Urinary bladder (tissue), 4 donors: ENCODE results near the gene ITGA4. TPM values are rescaled to one million over a fixed set of nuclear protein-coding genes. Genes with fewer than 3 reads are reported as not detected.

Source experiments
- DNase-seq: peaks from one replicate; pipeline ENCODE4 v3.0.0-alpha.2; 2015; ENCODE audit errors: extremely low spot score
- H3K27ac ChIP-seq: one replicate; pipeline ENCODE4 v1.5.1; 2013; ENCODE audit warnings: low read depth, mild to moderate bottlenecking, moderate library complexity
- H3K36me3 ChIP-seq: one replicate; pipeline ENCODE4 v1.6.1; 2013; ENCODE audit warnings: mild to moderate bottlenecking, moderate library complexity; ENCODE audit not compliant: insufficient read depth
- H3K4me1 ChIP-seq: one replicate; pipeline ENCODE4 v1.6.1; 2013; ENCODE audit warnings: mild to moderate bottlenecking, moderate library complexity; ENCODE audit not compliant: insufficient read depth
- H3K4me3 ChIP-seq: one replicate; pipeline ENCODE4 v1.5.1; 2013; ENCODE audit warnings: low read depth, low read length
- WGBS: extraction: QIAGEN DNeasy Blood & Tissue Kit; methylation state at CpG from one replicate; pipeline ENCODE4 v1.1.7; 2013; 5-methylcytosine and 5-hydroxymethylcytosine counted together
- polyA plus RNA-seq: library from polyadenylated mRNA; stranded (reverse); fragments of 200-250 nt; gene quantifications from one replicate; pipeline ENCODE4 v1.2.3, GENCODE V29; 2013
- total RNA-seq: library from RNA; depleted of rRNA; stranded (reverse); fragments of >200 nt; gene quantifications from one replicate; pipeline ENCODE4 v1.2.3, GENCODE V29; 2014
- donor health status: healthy with polysubstance abuse.
- donor health status: healthy.

Gene ITGA4
- total and polyA plus RNA-seq, 2 donors, result 5.2 to 49.2 TPM

GRCh38 chr2:181465676-181466375, 8.6 kb downstream of the ITGA4 start:
- DNase-seq, result no peak
- 61% methylated on average over 3 of the region's 3 CpGs for WGBS
- Histone ChIP-seq H3K27ac (no peak overlapping the region), H3K4me3 (no peak overlapping the region), H3K36me3 (no peaks in the 10 kb centered on the region), H3K4me1 (no peaks in the 10 kb centered on the region)

- no peaks in the 10 kb centered on the region for H3K4me1 ChIP-seq
- no peak for DNase-seq
- no peak overlapping the region for H3K4me3 ChIP-seq
- no peaks in the 10 kb centered on the region for H3K36me3 ChIP-seq
- WGBS, result 64% methylated on average over 4 of the region's 4 CpGs
- H3K27ac ChIP-seq, result no peak overlapping the region
Observed at GRCh38 chr2:181466661-181467576, 9.7 kb downstream of the ITGA4 start.

DNA sequence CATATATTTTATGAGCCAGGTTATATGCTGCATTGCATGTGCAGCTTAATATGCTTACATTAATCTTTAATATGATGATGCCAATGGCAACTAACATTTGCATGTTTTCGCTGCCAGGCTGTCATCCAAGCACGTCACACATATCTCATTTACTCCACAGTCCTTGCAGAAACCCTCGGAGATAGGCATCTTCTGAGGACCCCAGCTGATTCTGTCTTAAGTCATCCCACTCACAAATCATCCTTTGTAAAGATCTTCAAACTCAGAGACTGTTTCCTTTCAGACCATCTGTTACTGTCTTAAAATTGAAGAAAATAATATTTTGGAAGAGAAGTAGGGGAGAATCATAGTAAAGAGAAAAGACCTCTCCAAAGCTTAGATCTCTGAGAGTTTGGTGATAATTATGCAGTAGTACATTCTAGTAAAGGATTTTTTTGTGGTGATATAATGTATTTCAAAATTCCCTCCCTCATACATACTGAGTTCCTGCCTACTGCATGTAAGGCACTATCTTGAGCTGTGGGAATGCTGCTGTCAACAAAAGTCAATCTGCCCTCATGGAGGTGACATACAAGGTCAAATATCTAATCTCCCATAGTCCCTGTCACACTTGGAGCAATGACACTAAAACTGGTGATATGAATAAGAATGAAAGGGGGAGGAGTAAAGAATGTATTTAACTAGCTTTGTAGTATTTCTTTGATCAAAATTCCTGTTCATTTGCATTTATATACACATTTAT, 11.0 kb downstream of the ITGA4 start:
- Histone ChIP-seq H3K27ac (no peak overlapping the region), H3K36me3 (no peaks in the 10 kb centered on the region), H3K4me3 (no peak overlapping the region), H3K4me1 (no peaks in the 10 kb centered on the region)
- no peak for DNase-seq
- WGBS, result 83% methylated on average over 3 of the region's 3 CpGs

GRCh38 chr2:181468811-181469210, 11.6 kb downstream of the ITGA4 start:
- Histone ChIP-seq H3K27ac (no peak overlapping the region), H3K4me1 (no peaks in the 10 kb centered on the region), H3K36me3 (no peaks in the 10 kb centered on the region), H3K4me3 (no peak overlapping the region)
- WGBS, result 81% methylated on average over 1 of the region's 1 CpG
- DNase-seq, result no peak

DNA sequence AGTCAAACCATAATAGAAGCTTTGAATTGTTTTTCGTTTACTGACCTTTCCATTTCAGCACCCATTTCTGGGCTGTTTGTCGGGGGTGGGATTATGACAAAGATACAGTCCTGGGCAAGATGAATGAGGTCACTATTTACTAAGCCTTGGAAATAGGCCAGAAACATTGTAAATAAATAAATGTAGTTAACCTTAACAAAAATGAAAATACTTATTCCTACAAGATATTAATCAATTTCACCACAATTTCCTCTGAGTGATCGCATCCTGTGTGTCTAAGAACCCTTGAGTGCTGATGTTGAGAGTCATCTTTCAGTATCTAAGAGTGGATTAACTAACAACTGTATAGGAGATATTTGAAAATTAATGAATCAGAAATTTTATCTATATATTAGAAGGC, 14.0 kb downstream of the ITGA4 start:
- DNase-seq, result no peak
- Histone ChIP-seq H3K4me1 (no peaks in the 10 kb centered on the region), H3K4me3 (no peak overlapping the region), H3K36me3 (no peaks in the 10 kb centered on the region), H3K27ac (no peak overlapping the region)
- 80% methylated on average over 3 of the region's 3 CpGs for WGBS

DNA sequence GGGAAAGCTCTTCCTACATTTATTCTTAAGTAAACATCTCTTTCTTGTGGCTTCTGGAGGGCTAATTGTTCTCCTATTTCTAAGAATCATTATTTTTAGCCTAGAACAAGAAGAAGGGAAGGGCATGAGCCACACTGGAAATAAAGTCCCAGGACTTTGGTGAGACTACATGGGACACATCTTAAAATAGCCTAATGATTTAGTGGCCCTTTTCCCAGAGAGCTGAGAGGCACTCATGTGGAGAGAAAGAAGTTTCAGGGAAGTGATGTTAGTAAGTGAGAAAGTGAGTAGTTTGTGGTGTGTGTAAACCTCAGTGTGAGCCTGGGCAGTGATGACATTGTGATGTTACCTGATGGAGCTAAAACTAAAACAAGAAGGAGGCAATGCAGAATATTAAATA, 14.6 kb downstream of the ITGA4 start:
- no peak for DNase-seq
- Histone ChIP-seq H3K4me1 (no peaks in the 10 kb centered on the region), H3K27ac (no peak overlapping the region), H3K36me3 (no peaks in the 10 kb centered on the region), H3K4me3 (no peak overlapping the region)

DNA sequence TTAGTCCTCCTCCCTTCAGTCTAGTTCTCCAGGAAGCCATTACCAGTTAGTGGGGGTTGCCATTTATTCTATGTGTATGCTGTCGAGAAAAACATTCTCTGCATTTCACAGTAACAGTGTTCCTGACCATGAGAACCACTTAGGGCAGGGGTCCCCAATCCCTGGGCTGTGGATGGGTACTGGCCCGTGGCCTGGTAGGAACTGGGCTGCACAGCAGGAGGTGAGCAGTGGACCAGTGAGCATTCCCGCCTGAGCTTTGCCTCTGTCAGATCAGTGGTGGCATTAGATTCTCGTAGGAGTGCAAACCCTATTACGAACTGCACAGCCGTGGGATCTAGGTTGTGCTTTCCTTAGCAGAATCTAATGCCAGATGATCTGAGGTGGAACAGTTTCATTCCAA, 15.8 kb downstream of the ITGA4 start:
- DNase-seq, result no peak
- 92% methylated on average over 6 of the region's 6 CpGs for WGBS
- Histone ChIP-seq H3K36me3 (no peaks in the 10 kb centered on the region), H3K4me1 (no peaks in the 10 kb centered on the region), H3K4me3 (no peak overlapping the region), H3K27ac (no peak overlapping the region)

GRCh38 chr2:181474222-181474881, 17.2 kb downstream of the ITGA4 start:
- Histone ChIP-seq H3K4me1 (no peaks in the 10 kb centered on the region), H3K27ac (no peak overlapping the region), H3K4me3 (no peak overlapping the region), H3K36me3 (no peaks in the 10 kb centered on the region)
- no peak for DNase-seq
- 50% methylated on average over 3 of the region's 3 CpGs for WGBS

DNA sequence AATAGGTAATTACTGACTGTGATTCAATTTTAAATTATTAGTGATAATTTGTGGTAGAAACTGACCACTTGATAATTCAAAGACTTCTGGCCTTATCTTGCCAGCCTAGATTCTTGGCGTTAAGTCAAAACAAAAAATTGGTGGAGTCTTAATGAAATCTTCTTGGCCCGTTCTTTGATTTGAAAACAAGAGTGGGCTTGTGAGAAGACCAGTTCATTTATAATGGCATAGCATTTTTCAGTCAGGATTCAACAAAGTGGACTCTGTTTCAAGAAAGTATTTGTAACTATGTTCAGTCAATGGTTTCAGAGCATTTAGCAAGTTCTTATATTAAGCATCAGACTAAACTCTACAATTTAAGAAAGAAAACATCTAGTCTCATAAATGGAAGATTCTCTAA, 26.0 kb downstream of the ITGA4 start:
- Histone ChIP-seq H3K27ac (no peak overlapping the region), H3K36me3 (no peaks in the 10 kb centered on the region), H3K4me3 (no peak overlapping the region), H3K4me1 (no peaks in the 10 kb centered on the region)
- no peak for DNase-seq
- 88% methylated on average over 2 of the region's 2 CpGs for WGBS

DNA sequence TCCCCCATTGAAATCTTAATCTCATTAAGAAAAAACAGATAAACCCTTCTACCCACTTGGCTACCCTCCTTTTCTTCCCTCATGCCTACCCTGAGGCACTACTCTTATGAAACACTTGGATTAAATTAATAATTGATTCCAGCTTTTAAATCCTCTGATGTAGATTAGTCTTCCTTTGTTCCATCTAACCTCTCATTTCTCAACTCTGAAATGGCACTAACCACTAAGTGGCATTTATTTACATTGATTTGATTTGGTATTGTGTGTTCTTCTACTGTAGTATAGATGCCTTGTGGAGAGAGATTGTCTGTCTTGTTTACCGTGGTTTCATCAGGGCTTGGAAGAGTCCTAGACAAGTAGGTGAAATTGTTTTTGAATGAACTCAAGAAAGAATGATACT, 26.7 kb downstream of the ITGA4 start:
- H3K4me1 ChIP-seq, result no peaks in the 10 kb centered on the region
- WGBS, result 89% methylated on average over 1 of the region's 1 CpG

GRCh38 chr2:181484851-181485637, 27.9 kb downstream of the ITGA4 start:
- no peaks in the 10 kb centered on the region for H3K4me1 ChIP-seq
- WGBS, result 71% methylated on average over 5 of the region's 5 CpGs
- no peak overlapping the region for H3K27ac ChIP-seq
- no peak for DNase-seq
- H3K36me3 ChIP-seq, result no peaks in the 10 kb centered on the region
- no peak overlapping the region for H3K4me3 ChIP-seq

More for the DNA sequence above, 26.7 kb downstream of the ITGA4 start:
- Histone ChIP-seq H3K36me3 (no peaks in the 10 kb centered on the region), H3K27ac (no peak overlapping the region), H3K4me3 (no peak overlapping the region)
- DNase-seq, result no peak

GRCh38 chr2:181485638-181485946, 28.4 kb downstream of the ITGA4 start:
- H3K27ac ChIP-seq, result no peak overlapping the region
- H3K4me3 ChIP-seq, result no peak overlapping the region
- no peaks in the 10 kb centered on the region for H3K36me3 ChIP-seq
- DNase-seq, result no peak
- WGBS, result 58% methylated on average over 3 of the region's 3 CpGs
- H3K4me1 ChIP-seq, result no peaks in the 10 kb centered on the region

- Histone ChIP-seq H3K36me3 (peaks cover 2% of the 10 kb centered on the region), H3K4me1 (no peaks in the 10 kb centered on the region), H3K4me3 (no peak overlapping the region), H3K27ac (no peak overlapping the region)
- no peak for DNase-seq
- WGBS, result 78% methylated on average over 4 of the region's 4 CpGs
Observed at GRCh38 chr2:181499231-181499630, 42.0 kb downstream of the ITGA4 start.
